Activated CD8-positive, alpha-beta T cell treated with anti-CD3 and anti-CD28 coated beads, Interleukin-2, amount 10 ng/mL, durations not matched to agents 7 days and 5 days (primary cell): ENCODE measurements around the gene DNMT3A. TPM values are rescaled to one million over a fixed set of nuclear protein-coding genes. Genes with fewer than 3 reads are reported as not detected.

Experiments
- ATAC-seq: fragments of 150-1000 bp; cut with Tn5 transposase; one replicate; pipeline ENCODE4 v1.10.0; 2021; ENCODE audit warnings: moderate library complexity
- CTCF ChIA-PET: fragments of 350-600 bp; sonication (Branson Sonifier 250); formaldehyde crosslinking; loops from one replicate; lab custom pipeline; 2021; ENCODE audit warnings: antibody characterized with exemption; lab: Charles Lee
- POLR2A ChIA-PET: fragments of 350-600 bp; sonication (Branson Sonifier 250); formaldehyde crosslinking; loops from one replicate; lab custom pipeline; 2021; ENCODE audit warnings: antibody characterized with exemption; lab: Charles Lee
- DNase-seq: peaks from one replicate; pipeline ENCODE4 v3.0.0-alpha.2; 2020
- H3K27ac Mint-ChIP-seq: one replicate; pipeline ENCODE4 v1.8.0; 2021; ENCODE audit warnings: mild to moderate bottlenecking, mixed read lengths
- H3K27me3 Mint-ChIP-seq: one replicate; pipeline ENCODE4 v1.8.0; 2021; ENCODE audit warnings: low read depth, mixed read lengths
- H3K36me3 Mint-ChIP-seq: one replicate; pipeline ENCODE4 v1.8.0; 2021; ENCODE audit warnings: low read depth, mixed read lengths
- H3K4me1 Mint-ChIP-seq: one replicate; pipeline ENCODE4 v1.8.0; 2021; ENCODE audit warnings: low read depth, mixed read lengths
- H3K4me3 Mint-ChIP-seq: one replicate; pipeline ENCODE4 v1.8.0; 2021; ENCODE audit warnings: mild to moderate bottlenecking, mixed read lengths
- H3K9me3 Mint-ChIP-seq: one replicate; pipeline ENCODE4 v1.8.0; 2022; ENCODE audit warnings: mixed read lengths; ENCODE audit not compliant: insufficient read depth
- total RNA-seq, 2 experiments: library from RNA; stranded (reverse); gene quantifications; one replicate each; pipeline ENCODE4 v1.2.3, GENCODE V29; 2021

DNMT3A gene
- total RNA-seq, 2 experiments from 2014 or later: 76.4 to 79.8 TPM

DNA sequence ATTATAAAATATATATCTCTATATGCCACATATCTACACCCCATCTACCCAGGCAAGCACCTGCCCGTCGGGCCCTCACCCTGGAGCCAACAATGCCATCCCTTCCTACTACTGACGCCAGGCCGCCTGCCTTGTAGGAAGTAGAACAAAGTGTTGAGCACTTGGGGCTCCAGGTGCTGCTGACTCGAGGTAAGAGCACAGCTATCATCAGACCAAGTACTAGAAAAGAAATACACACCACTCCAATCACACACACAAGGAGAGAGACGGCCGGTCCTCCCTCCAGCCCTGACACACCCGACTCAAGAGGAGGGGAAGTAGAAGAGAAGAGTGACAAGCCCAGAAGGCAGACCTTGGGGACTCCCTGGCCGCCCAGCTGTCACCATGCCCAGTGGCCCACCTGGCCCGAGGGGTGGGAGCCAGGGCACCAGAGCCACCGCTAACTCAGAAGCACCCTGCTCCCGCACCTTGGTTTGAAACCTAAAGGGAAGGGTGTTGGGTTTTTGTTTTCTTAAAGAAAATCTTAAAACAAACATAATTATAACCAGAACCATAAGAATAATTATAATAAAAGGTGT is 109.4 kb downstream of the DNMT3A start:
- ATAC-seq (no peak), DNase-seq (no peak)
- ChIA-PET POLR2A (no interaction called here), CTCF (interaction anchor here (0.9 kb wide), 1 partner anchor 67 kb away, joined by 3 read pairs; no protein-coding TSS in a partner anchor)
- H3K4me3 Mint-ChIP-seq: no peak overlapping the region
- H3K9me3 Mint-ChIP-seq: no peaks in the 10 kb centered on the region
- H3K36me3 Mint-ChIP-seq: peaks cover 38% of the 10 kb centered on the region
- no peak overlapping the region for H3K27ac Mint-ChIP-seq
- peaks cover 8% of the 10 kb centered on the region for H3K4me1 Mint-ChIP-seq
- H3K27me3 Mint-ChIP-seq: no peaks in the 10 kb centered on the region

DNA sequence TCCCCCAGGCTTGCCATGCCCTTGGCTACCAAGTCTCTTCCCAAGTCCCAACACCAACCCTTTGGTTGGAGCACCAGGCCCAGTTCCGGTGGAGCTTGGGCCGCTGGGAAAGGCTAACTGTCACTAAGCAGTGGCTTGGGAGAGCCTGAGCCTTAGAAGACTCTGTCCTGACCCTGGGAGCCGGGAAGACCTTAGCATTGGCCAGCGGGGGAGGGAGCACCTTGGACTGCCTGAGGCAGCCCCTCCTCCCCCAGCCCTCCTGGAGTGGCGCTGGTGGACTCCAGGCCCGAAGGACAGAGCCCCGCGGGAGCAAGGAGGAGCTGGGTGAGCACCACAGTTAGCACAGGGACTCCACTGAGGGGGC is 110.8 kb downstream of the DNMT3A start:
- no peaks in the 10 kb centered on the region for H3K27me3 Mint-ChIP-seq
- ChIA-PET POLR2A (no interaction called here), CTCF (no interaction called here)
- H3K4me1 Mint-ChIP-seq: peaks cover 18% of the 10 kb centered on the region
- ATAC-seq: no peak
- H3K4me3 Mint-ChIP-seq: no peak overlapping the region
- no peak overlapping the region for H3K27ac Mint-ChIP-seq
- no peak for DNase-seq
- H3K36me3 Mint-ChIP-seq: peaks cover 31% of the 10 kb centered on the region
- H3K9me3 Mint-ChIP-seq: no peaks in the 10 kb centered on the region

DNA sequence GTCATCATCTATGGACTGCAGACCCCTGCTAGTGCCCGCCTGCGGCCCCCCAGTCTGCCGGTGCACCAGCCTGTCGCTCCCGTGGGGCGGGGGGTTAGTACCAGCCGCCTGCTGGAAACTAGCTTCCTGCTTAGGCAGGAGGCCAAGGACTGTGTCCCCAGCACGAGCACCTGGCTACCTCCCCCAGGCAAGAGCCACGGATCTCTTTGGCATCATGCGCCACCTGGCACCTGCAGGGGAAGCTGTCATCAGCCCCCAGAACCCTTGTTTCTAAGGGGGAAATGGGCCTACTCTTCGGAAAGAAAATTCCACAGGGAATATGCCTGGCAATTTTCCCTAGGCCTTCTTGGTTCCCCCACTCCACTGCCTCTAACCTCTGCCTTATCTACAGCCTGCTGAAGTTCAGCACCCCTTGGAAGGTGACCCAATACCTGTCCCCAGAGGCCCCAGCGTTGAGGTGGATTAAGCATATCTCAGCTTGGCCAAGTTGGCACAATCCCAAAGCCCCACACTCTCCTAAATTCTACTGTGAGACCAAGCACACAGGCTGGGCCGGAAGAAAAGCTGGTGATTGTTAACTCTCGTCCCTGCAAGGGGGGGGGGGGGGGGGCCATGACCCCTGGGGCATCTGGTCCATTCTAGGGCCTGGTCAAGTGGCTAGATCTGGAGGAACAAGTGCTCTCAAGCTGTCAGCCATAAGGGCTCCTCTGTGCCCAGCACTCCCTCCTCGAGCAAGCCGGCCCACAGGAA is 111.4 kb downstream of the DNMT3A start:
- H3K36me3 Mint-ChIP-seq: peaks cover 26% of the 10 kb centered on the region
- DNase-seq (no peak), ATAC-seq (no peak)
- ChIA-PET CTCF (interaction anchor here (1.5 kb wide), 1 partner anchor 43 kb away, joined by 4 read pairs; no protein-coding TSS in a partner anchor), POLR2A (interaction anchor here (0.6 kb wide), 1 partner anchor 872 kb away, joined by 3 read pairs; no protein-coding TSS in a partner anchor)
- no peak overlapping the region for H3K4me3 Mint-ChIP-seq
- no peaks in the 10 kb centered on the region for H3K27me3 Mint-ChIP-seq
- no peaks in the 10 kb centered on the region for H3K9me3 Mint-ChIP-seq
- H3K4me1 Mint-ChIP-seq: peaks cover 18% of the 10 kb centered on the region
- no peak overlapping the region for H3K27ac Mint-ChIP-seq

DNA sequence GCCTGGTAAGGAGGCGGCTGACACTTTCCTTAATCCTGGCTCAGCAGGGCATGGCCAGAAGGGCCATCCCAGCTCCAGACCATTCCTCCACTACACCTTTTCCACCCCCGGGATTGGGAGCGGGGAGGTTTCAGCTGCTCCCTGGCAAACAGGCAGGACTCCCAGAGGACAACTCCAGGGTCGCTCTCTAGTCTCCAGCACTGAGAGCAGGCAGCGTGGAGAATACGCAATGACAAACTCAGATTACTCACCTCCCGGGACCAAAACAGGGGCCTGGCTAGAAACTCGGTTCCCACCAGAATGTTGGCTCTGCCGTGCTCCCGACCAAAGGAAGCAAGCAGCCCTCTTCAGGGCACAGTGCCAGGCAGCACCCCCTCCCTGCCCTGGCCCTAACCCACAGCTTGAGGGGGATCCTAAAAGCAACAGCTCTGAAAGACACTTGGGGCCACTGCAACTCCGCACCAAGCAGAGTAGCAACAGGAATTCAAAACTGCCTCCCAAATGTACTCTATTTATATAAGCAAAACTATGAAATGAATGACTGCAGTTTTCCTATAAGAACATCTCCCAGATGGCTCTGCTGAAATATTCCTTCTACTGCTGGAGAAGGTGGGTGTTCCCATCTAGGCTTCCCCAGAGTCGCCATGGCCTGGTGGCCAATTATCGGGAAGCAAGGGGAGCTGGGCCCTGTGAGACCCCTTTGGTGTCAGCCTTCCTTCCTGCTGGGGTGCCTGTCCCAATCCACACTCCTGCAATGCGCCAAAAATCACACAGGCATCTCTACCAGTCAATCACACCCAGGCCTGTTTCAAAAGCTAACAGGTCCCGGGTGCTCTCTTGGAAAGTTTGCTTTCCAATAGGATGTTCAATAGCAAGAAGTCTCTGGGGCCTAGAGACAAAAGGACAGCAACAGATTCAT is 112.2 kb downstream of the DNMT3A start:
- Mint-ChIP-seq H3K4me3 (no peak overlapping the region), H3K9me3 (no peaks in the 10 kb centered on the region), H3K4me1 (peaks cover 22% of the 10 kb centered on the region), H3K36me3 (peaks cover 21% of the 10 kb centered on the region), H3K27ac (no peak overlapping the region), H3K27me3 (no peaks in the 10 kb centered on the region)
- ATAC-seq (no peak), DNase-seq (no peak)
- CTCF ChIA-PET: interaction anchor here (1.3 to 1.6 kb wide), 4 partner anchors 21 to 86 kb away, joined by 3 to 6 read pairs (median 4); no protein-coding TSS in a partner anchor
- POLR2A ChIA-PET: interaction anchor here (0.6 kb wide), 1 partner anchor 872 kb away, joined by 3 read pairs; no protein-coding TSS in a partner anchor

DNA sequence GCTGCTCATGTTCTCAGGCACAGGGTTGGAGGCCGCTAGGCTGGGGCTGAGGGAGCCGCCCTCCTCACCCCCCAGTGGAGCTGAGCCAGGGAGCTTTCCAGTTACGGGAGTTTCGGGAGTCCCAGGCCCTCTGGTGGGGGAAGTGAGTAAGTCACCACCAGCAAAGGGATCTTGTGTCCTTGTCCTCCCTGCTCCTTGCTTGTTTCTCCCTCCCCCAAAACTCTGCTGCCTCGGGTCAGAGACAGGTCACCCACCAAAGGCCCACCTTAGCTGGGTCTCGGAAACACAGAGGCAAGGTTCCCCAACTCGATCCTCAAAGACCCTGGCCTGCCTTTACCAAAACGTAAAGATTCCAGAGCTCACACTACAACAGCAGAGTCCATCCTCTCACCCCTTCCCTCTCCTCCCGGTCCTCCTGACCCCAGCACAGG is 112.9 kb downstream of the DNMT3A start:
- Mint-ChIP-seq H3K27ac (no peak overlapping the region), H3K36me3 (peaks cover 15% of the 10 kb centered on the region), H3K27me3 (no peaks in the 10 kb centered on the region), H3K9me3 (no peaks in the 10 kb centered on the region), H3K4me3 (no peak overlapping the region), H3K4me1 (peaks cover 22% of the 10 kb centered on the region)
- ATAC-seq: peak; percentile 67
- DNase-seq: peak; percentile 49
- ChIA-PET CTCF (interaction anchor here (0.8 to 1.6 kb wide), 6 partner anchors 21 to 86 kb away, joined by 3 to 6 read pairs (median 4); no protein-coding TSS in a partner anchor), POLR2A (no interaction called here)

DNA sequence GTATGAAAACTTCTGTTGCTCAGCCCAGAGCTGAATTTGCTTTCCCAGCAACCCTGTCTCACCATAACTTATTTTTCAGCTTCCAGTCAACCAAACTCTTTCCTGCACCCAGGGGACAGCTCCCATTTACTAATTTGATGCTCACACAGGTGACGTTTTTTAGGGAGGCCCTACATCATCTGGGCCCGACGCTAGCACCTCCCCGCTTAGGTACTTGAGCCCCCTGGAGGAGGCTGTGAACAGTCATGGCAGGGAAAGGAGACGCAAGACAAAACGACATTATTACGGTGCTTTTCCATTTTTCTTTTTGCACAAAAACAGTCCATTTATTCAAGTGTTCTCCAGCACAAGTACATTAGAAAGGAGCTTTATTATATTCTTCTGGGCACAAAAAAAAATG is 114.1 kb downstream of the DNMT3A start:
- Mint-ChIP-seq H3K27me3 (no peaks in the 10 kb centered on the region), H3K9me3 (no peaks in the 10 kb centered on the region)

DNA sequence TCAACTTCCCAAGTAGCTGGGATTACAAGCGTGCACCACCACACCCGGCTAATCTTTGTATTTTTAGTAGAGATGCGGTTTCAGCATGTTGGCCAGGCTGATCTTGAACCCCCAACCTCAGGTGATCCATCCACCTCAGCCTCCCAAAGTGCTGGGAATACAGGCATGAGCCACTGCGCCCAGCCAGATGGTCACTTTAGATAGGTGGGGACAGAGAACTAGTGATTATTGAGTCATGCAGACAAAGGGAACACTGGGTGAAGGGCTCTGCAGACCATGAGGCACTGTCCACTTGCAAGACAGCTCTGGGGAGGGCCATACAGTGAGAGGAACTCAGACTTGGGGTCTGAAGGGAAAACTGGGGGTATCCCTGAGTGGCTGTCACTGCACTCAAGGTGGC is 114.9 kb downstream of the DNMT3A start:
- no peaks in the 10 kb centered on the region for H3K27me3 Mint-ChIP-seq
- H3K27ac Mint-ChIP-seq: no peak overlapping the region
- CTCF ChIA-PET: interaction anchor here (1.9 kb wide), 1 partner anchor 61 kb away, joined by 6 read pairs; no protein-coding TSS in a partner anchor
- DNase-seq: no peak
- peaks cover 22% of the 10 kb centered on the region for H3K4me1 Mint-ChIP-seq
- H3K9me3 Mint-ChIP-seq: no peaks in the 10 kb centered on the region
- POLR2A ChIA-PET: no interaction called here
- no peak for ATAC-seq
- peaks cover 2% of the 10 kb centered on the region for H3K36me3 Mint-ChIP-seq
- no peak overlapping the region for H3K4me3 Mint-ChIP-seq

More for the DNA sequence above, 114.1 kb downstream of the DNMT3A start:
- peaks cover 5% of the 10 kb centered on the region for H3K36me3 Mint-ChIP-seq
- H3K4me3 Mint-ChIP-seq: no peak overlapping the region
- no peak overlapping the region for H3K27ac Mint-ChIP-seq
- no peak for DNase-seq
- ChIA-PET CTCF (interaction anchor here (1.4 to 1.9 kb wide), 2 partner anchors 32 to 61 kb away, joined by 5 to 6 read pairs; no protein-coding TSS in a partner anchor), POLR2A (no interaction called here)
- H3K4me1 Mint-ChIP-seq: peaks cover 22% of the 10 kb centered on the region
- no peak for ATAC-seq

DNA sequence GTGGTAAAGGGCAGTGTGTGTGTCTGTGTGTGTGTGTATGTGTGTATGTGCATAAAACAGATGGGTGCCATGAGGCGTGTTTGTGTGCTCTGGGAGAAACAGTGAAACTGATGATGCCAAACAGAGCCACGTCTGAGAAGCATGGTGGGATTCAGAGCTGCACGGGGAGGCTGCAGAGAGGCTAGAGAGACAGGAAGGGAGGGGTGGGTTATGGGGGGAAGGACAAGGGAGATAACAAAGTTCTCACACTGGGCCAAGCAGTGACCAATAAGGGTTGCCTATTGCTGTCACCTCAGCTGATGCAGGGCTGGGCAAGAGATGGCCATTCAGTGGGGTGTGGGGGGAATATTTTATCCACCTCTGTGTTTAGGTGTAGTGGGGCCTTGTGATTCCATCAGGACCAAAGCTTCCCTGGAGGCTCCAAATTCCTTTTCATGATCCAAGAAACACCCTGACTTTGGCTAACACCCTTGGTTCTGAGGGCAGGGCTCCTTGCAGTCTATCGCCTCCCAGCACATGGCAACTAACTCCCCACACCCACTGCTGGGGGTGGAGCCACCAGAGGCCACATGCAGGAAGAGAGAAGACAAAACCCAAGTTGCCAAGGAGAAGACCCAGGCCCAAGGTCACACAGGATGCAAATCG is 119.1 kb downstream of the DNMT3A start:
- no peak overlapping the region for H3K27ac Mint-ChIP-seq
- H3K4me3 Mint-ChIP-seq: no peak overlapping the region
- no peaks in the 10 kb centered on the region for H3K36me3 Mint-ChIP-seq
- H3K27me3 Mint-ChIP-seq: no peaks in the 10 kb centered on the region
- H3K9me3 Mint-ChIP-seq: no peaks in the 10 kb centered on the region
- POLR2A ChIA-PET: no interaction called here
- CTCF ChIA-PET: no interaction called here
- peaks cover 15% of the 10 kb centered on the region for H3K4me1 Mint-ChIP-seq
- DNase-seq (no peak), ATAC-seq (no peak)

DNA sequence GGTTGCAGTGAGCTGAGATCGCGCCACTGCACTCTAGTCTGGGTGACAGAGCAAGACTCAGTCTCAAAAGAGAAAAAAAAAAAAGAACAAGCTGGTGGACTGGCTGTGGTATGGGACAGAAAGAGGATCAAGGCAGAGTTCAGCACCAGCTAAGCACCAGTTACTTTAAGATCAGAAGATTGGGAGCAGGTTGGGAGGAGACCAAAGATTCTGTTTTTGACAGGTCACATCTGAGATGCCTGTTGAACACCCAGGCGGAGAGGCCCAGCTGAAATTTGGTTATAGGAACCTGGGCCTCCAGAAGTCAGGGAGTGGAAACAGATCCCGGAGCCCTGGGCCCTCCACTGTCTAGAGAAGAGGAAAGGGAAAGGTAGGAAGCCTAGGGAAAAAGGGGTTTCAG is 120.1 kb downstream of the DNMT3A start:
- ATAC-seq (no peak), DNase-seq (no peak)
- ChIA-PET POLR2A (no interaction called here), CTCF (no interaction called here)
- Mint-ChIP-seq H3K9me3 (no peaks in the 10 kb centered on the region), H3K27me3 (no peaks in the 10 kb centered on the region), H3K36me3 (no peaks in the 10 kb centered on the region), H3K27ac (no peak overlapping the region), H3K4me3 (no peak overlapping the region), H3K4me1 (peaks cover 11% of the 10 kb centered on the region)

DNA sequence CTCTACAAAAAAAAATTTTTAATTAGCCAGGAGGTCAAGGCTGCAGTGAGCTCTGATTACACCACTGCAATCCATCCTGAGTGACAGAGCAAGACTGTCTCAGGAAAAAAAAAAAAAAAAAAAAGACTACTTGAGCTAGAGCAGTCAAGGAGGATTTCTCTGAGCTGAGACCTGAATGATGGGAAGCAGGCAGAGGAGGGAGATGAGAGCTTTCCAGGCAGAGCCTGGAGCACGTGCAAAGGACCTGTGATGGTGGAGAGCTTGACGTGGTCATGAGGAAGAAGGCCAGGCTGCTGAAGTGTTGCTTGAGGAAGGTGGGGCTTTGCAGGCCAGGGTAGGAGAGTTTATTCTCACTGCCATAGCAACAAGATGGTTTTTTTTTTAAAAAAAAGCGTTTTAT is 121.4 kb downstream of the DNMT3A start:
- CTCF ChIA-PET: no interaction called here
- no peak for ATAC-seq
- Mint-ChIP-seq H3K4me1 (peaks cover 12% of the 10 kb centered on the region), H3K4me3 (no peak overlapping the region), H3K9me3 (no peaks in the 10 kb centered on the region), H3K27ac (no peak overlapping the region), H3K36me3 (no peaks in the 10 kb centered on the region), H3K27me3 (no peaks in the 10 kb centered on the region)
- DNase-seq: no peak
- POLR2A ChIA-PET: no interaction called here

DNA sequence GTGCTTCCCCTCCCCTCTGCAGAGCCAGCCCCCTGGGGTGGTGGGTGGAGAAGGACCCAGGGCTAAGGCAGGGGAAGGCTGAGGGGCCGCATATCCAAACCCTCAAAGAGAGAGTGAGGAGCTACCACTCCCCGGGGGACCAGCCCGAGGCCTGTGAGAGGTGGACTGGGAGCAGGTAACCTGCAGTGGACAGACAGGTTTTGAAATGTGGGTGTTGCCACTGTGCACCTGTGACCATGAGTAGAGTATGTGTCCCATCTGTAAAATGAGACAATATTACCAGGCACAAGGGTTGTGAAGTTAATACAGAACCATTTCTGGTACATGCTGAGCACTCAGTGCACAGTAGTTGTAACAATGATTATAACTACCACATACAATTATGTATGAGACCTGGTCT is 122.1 kb downstream of the DNMT3A start:
- ATAC-seq (no peak), DNase-seq (no peak)
- Mint-ChIP-seq H3K4me1 (peaks cover 12% of the 10 kb centered on the region), H3K9me3 (no peaks in the 10 kb centered on the region), H3K4me3 (no peak overlapping the region), H3K27me3 (no peaks in the 10 kb centered on the region), H3K27ac (no peak overlapping the region), H3K36me3 (no peaks in the 10 kb centered on the region)
- ChIA-PET POLR2A (interaction anchor here (0.7 kb wide), 1 partner anchor 1027 kb away, joined by 3 read pairs; no protein-coding TSS in a partner anchor), CTCF (no interaction called here)
